HCT116 (cell line): ENCODE results near the gene HEXB. TPM values are rescaled to one million over a fixed set of nuclear protein-coding genes. Genes with fewer than 3 reads are reported as not detected.

Source experiments
- ATAC-seq: fragments of 200-7000 bp; cut with Tn5 transposase; 2 replicates; pipeline ENCODE4 v1.9.1; 2020; ENCODE audit warnings: mild to moderate bottlenecking, moderate library complexity
- BruUV-seq: library from RNA; stranded (reverse); fragments of 400-500 nt; replicated peaks from 2 replicates; lab custom pipeline; 2021; lab: Mats Ljungman, UMichigan
- CTCF ChIA-PET: fragments of 300-600 bp; sonication (Branson Sonifier 250); formaldehyde crosslinking; loops from one replicate; lab custom pipeline; 2021; ENCODE audit warnings: antibody characterized with exemption; lab: Charles Lee
- POLR2A ChIA-PET: fragments of 300-600, 350-600 bp; sonication (Branson Sonifier 250); formaldehyde crosslinking; loops from one replicate; lab custom pipeline; 2021; ENCODE audit warnings: antibody characterized with exemption; lab: Charles Lee
- RAD21 ChIA-PET, 2 experiments: fragments of 300-600 bp; sonication (Branson Sonifier 250); formaldehyde crosslinking; loops; one replicate each; lab custom pipeline; 2023; ENCODE audit warnings: low total read pairs in 2 of 2; ENCODE audit not compliant: uncharacterized antibody in 2 of 2, unreplicated experiment in 2 of 2, low non-redundant PET in 1 of 2; lab: Charles Lee
- DNase-seq: peaks from one replicate; pipeline ENCODE4 v3.0.0-alpha.2; 2010; ENCODE audit warnings: low read depth, low spot score
- H2AFZ ChIP-seq: fragments of 200-600 bp; shearing (Covaris generic), sonication (generic); 2 replicates; pipeline ENCODE4 v1.6.1; 2017; ENCODE audit warnings: low read depth, mixed run types, mixed read lengths, antibody characterized with exemption, low read length; ENCODE audit not compliant: poor library complexity, severe bottlenecking
- H3K27ac ChIP-seq: 2 replicates; pipeline ENCODE4 v1.5.1; 2012; ENCODE audit warnings: low read depth, low read length
- H3K27me3 ChIP-seq: fragments of 200-600 bp; sonication (generic); 2 replicates; pipeline ENCODE4 v1.6.1; 2016; ENCODE audit warnings: mixed run types, low read length, mixed read lengths; ENCODE audit not compliant: insufficient read depth
- H3K36me3 ChIP-seq, 2 experiments: fragments of 200-500 bp in 1 of 2; fragments of 200-600 bp in 1 of 2; sonication (Bioruptor generic) in 1 of 2; sonication (generic) in 1 of 2; 2 replicates each; pipeline versions ENCODE4 v1.5.1 to v1.6.1; 2014 to 2016; ENCODE audit warnings: low read length in 2 of 2, inconsistent platforms in 1 of 2, mixed read lengths in 1 of 2, mixed run types in 1 of 2; ENCODE audit not compliant: insufficient read depth in 2 of 2, control insufficient read depth in 1 of 2
- H3K4me1 ChIP-seq, 2 experiments: fragments of 200-600 bp in 1 of 2; sonication (generic) in 1 of 2; 2 replicates each; pipeline versions ENCODE4 v1.5.1 to v1.6.1; 2012 to 2017; ENCODE audit warnings: low read length in 2 of 2, inconsistent platforms in 1 of 2, mild to moderate bottlenecking in 1 of 2, mixed read lengths in 1 of 2, mixed run types in 1 of 2, moderate library complexity in 1 of 2; ENCODE audit not compliant: insufficient read depth in 2 of 2, control insufficient read depth in 1 of 2
- H3K4me2 ChIP-seq: fragments of 200-600 bp; sonication (generic); 2 replicates; pipeline ENCODE4 v1.6.1; 2017; ENCODE audit warnings: mixed run types, low read length, mixed read lengths
- H3K4me3 ChIP-seq, 2 experiments: fragments of 200-600 bp in 1 of 2; sonication (generic) in 1 of 2; replicated peaks in 1 of 2; 2 replicates each; pipeline ENCODE4 v1.5.1; 2011 to 2016; ENCODE audit warnings: low read length in 2 of 2, control low read depth in 1 of 2, low read depth in 1 of 2, mild to moderate bottlenecking in 1 of 2, mixed read lengths in 1 of 2, mixed run types in 1 of 2
- H3K79me2 ChIP-seq: fragments of 200-600 bp; sonication (generic); 2 replicates; pipeline ENCODE4 v1.6.1; 2017; ENCODE audit warnings: mild to moderate bottlenecking, mixed run types, low read length, moderate library complexity, mixed read lengths; ENCODE audit not compliant: insufficient read depth
- H3K9ac ChIP-seq: fragments of 200-600 bp; sonication (generic); 2 replicates; pipeline ENCODE4 v1.6.1; 2016; ENCODE audit warnings: low read length, mixed read lengths
- H3K9me2 ChIP-seq: fragments of 200-600 bp; sonication (generic), shearing (Covaris generic); 2 replicates; pipeline ENCODE4 v1.6.1; 2017; ENCODE audit warnings: mixed run types, mild to moderate bottlenecking, moderate library complexity; ENCODE audit not compliant: insufficient read depth
- H3K9me3 ChIP-seq, 2 experiments: fragments of 200-500 bp in 1 of 2; fragments of 200-600 bp in 1 of 2; sonication (Bioruptor generic) in 1 of 2; sonication (generic) in 1 of 2; 2 replicates each; pipeline ENCODE4 v1.6.1; 2014 to 2017; ENCODE audit warnings: low read length in 2 of 2, mixed read lengths in 2 of 2, inconsistent platforms in 1 of 2, low read depth in 1 of 2, mild to moderate bottlenecking in 1 of 2, mixed run types in 1 of 2, moderate library complexity in 1 of 2; ENCODE audit not compliant: control insufficient read depth in 1 of 2, insufficient read depth in 1 of 2
- H4K20me1 ChIP-seq: fragments of 200-600 bp; sonication (generic), shearing (Covaris generic); 2 replicates; pipeline ENCODE4 v1.6.1; 2017; ENCODE audit warnings: mixed run types, mild to moderate bottlenecking, moderate library complexity; ENCODE audit not compliant: insufficient read depth
- CBX3 ChIP-seq: IDR thresholded peaks from 2 replicates; pipeline ENCODE4 v1.6.1; 2012; ENCODE audit warnings: low read depth
- CEBPB ChIP-seq: IDR thresholded peaks from 2 replicates; pipeline ENCODE4 v1.6.1; 2012; ENCODE audit warnings: low read depth
- ELF1 ChIP-seq: IDR thresholded peaks from 2 replicates; pipeline ENCODE4 v1.6.1; 2012; ENCODE audit warnings: low read depth, borderline replicate concordance
- EZH2 ChIP-seq: fragments of 200-600 bp; sonication (generic); IDR thresholded peaks from 2 replicates; pipeline ENCODE4 v1.6.1; 2017; ENCODE audit warnings: antibody characterized with exemption, mixed run types
- EZH2phosphoT487 ChIP-seq: fragments of 200-600 bp; IDR thresholded peaks from 2 replicates; pipeline ENCODE4 v1.6.1; 2018; ENCODE audit warnings: antibody characterized with exemption, borderline replicate concordance
- JUND ChIP-seq: IDR thresholded peaks from 2 replicates; pipeline ENCODE4 v1.6.1; 2012
- POLR2A ChIP-seq: IDR thresholded peaks from 2 replicates; pipeline ENCODE4 v1.7.0; 2011; ENCODE audit warnings: borderline replicate concordance; ENCODE audit not compliant: insufficient read depth, insufficient read length; ENCODE audit errors: extremely low read depth
- SIN3A ChIP-seq: IDR thresholded peaks from 2 replicates; pipeline ENCODE4 v1.6.1; 2012; ENCODE audit warnings: low read depth
- YY1 ChIP-seq: IDR thresholded peaks from 2 replicates; pipeline ENCODE4 v1.6.1; 2011; ENCODE audit warnings: low read length, low read depth, moderate library complexity, mild to moderate bottlenecking; ENCODE audit not compliant: insufficient replicate concordance; ENCODE audit errors: extremely low read depth
- ZNF274 ChIP-seq: fragments of 200-500 bp; sonication (Bioruptor generic); IDR thresholded peaks from 2 replicates; pipeline ENCODE4 v1.6.1; 2014; ENCODE audit warnings: mild to moderate bottlenecking, low read depth, low read length, inconsistent platforms
- intact Hi-C: fragments of 100-400 bp; cut with micrococcal nuclease; formaldehyde crosslinking; loops from 2 replicates; pipeline ENCODE4 v1.10.0; 2022
- total RNA-seq: library from RNA; stranded (reverse); gene quantifications from one replicate; pipeline ENCODE4 v1.2.1, GENCODE V29; 2021; ENCODE audit not compliant: unreplicated experiment
- TF ChIP-seq, protein P1 (sequence below): IDR thresholded peaks from 2 replicates; pipeline ENCODE4 v1.6.1; 2012; ENCODE audit warnings: low read depth
- TF ChIP-seq, protein P2 (sequence below): IDR thresholded peaks from 2 replicates; pipeline ENCODE4 v1.6.1; 2012
- TF ChIP-seq, protein P3 (sequence below), 3 experiments: fragments of 200-600 bp in 1 of 3; sonication (generic) in 1 of 3; IDR thresholded peaks in 2 of 3; conservative IDR thresholded peaks in 1 of 3; 2 replicates each; pipeline ENCODE4 v1.5.1; 2012 to 2017; ENCODE audit warnings: low read depth in 2 of 3, low read length in 2 of 3, antibody characterized with exemption in 1 of 3, borderline replicate concordance in 1 of 3, control low read depth in 1 of 3, mild to moderate bottlenecking in 1 of 3, mixed read lengths in 1 of 3, mixed run types in 1 of 3, moderate library complexity in 1 of 3; ENCODE audit not compliant: insufficient read depth in 1 of 3
- TF ChIP-seq, protein P4 (sequence below): IDR thresholded peaks from 2 replicates; pipeline ENCODE4 v1.6.1; 2011; ENCODE audit warnings: mild to moderate bottlenecking, low read length, moderate library complexity; ENCODE audit not compliant: insufficient replicate concordance; ENCODE audit errors: extremely low read depth
- TF ChIP-seq, protein P5 (sequence below): IDR thresholded peaks from 2 replicates; pipeline ENCODE4 v1.6.1; 2012

HEXB gene
- total RNA-seq, 1 experiment from 2014 or later: 123 TPM

DNA sequence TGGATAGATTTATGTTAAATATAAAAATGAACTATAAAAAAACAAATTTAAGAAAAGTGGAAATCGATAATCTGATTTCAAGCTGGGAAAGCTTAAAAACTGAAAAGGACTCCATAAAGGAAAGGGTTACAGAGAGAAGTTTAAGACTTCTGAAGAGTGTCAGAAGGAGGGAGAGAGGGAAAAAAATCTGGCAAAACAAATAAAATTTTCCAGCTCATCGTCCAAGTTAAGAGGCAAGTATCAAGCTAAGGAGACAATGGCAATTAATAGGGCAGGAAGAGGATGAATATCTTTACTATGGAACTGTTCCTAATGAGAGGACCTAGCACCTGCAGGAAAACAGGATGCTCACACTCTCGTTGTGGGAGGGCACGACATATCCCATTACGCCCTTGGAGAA, 20.5 kb upstream of the HEXB start:
- RAD21 ChIA-PET: no interaction called here
- Histone ChIP-seq H3K4me1 (peaks cover 0 to 1% of the 10 kb centered on the region in 2 experiments; a peak in 1 of 4 replicates), H3K9me3 (no peaks in the 10 kb centered on the region)
- no peak for TF ChIP-seq ZNF274
- TF ChIP-seq EZH2phosphoT487: no peak
- no peak for TF ChIP-seq ELF1
- TF ChIP-seq, protein P1, sequence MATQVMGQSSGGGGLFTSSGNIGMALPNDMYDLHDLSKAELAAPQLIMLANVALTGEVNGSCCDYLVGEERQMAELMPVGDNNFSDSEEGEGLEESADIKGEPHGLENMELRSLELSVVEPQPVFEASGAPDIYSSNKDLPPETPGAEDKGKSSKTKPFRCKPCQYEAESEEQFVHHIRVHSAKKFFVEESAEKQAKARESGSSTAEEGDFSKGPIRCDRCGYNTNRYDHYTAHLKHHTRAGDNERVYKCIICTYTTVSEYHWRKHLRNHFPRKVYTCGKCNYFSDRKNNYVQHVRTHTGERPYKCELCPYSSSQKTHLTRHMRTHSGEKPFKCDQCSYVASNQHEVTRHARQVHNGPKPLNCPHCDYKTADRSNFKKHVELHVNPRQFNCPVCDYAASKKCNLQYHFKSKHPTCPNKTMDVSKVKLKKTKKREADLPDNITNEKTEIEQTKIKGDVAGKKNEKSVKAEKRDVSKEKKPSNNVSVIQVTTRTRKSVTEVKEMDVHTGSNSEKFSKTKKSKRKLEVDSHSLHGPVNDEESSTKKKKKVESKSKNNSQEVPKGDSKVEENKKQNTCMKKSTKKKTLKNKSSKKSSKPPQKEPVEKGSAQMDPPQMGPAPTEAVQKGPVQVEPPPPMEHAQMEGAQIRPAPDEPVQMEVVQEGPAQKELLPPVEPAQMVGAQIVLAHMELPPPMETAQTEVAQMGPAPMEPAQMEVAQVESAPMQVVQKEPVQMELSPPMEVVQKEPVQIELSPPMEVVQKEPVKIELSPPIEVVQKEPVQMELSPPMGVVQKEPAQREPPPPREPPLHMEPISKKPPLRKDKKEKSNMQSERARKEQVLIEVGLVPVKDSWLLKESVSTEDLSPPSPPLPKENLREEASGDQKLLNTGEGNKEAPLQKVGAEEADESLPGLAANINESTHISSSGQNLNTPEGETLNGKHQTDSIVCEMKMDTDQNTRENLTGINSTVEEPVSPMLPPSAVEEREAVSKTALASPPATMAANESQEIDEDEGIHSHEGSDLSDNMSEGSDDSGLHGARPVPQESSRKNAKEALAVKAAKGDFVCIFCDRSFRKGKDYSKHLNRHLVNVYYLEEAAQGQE: no peak
- no peak for TF ChIP-seq CEBPB
- TF ChIP-seq, protein P2, sequence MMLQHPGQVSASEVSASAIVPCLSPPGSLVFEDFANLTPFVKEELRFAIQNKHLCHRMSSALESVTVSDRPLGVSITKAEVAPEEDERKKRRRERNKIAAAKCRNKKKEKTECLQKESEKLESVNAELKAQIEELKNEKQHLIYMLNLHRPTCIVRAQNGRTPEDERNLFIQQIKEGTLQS: no peak
- no peak for TF ChIP-seq SIN3A
- no peak for TF ChIP-seq YY1
- TF ChIP-seq CBX3: no peak
- TF ChIP-seq, protein P3, sequence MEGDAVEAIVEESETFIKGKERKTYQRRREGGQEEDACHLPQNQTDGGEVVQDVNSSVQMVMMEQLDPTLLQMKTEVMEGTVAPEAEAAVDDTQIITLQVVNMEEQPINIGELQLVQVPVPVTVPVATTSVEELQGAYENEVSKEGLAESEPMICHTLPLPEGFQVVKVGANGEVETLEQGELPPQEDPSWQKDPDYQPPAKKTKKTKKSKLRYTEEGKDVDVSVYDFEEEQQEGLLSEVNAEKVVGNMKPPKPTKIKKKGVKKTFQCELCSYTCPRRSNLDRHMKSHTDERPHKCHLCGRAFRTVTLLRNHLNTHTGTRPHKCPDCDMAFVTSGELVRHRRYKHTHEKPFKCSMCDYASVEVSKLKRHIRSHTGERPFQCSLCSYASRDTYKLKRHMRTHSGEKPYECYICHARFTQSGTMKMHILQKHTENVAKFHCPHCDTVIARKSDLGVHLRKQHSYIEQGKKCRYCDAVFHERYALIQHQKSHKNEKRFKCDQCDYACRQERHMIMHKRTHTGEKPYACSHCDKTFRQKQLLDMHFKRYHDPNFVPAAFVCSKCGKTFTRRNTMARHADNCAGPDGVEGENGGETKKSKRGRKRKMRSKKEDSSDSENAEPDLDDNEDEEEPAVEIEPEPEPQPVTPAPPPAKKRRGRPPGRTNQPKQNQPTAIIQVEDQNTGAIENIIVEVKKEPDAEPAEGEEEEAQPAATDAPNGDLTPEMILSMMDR (IDR thresholded peaks at IDR 0.05 in 2 of 3, conservative IDR thresholded peaks at IDR 0.05 in 1 of 3; ENCODE audit: borderline replicate concordance in 1 of 3, insufficient read depth in 1 of 3, low read depth in 2 of 3, low read length in 2 of 3): no peak
- no peak for TF ChIP-seq EZH2
- TF ChIP-seq POLR2A: no peak
- TF ChIP-seq, protein P4, sequence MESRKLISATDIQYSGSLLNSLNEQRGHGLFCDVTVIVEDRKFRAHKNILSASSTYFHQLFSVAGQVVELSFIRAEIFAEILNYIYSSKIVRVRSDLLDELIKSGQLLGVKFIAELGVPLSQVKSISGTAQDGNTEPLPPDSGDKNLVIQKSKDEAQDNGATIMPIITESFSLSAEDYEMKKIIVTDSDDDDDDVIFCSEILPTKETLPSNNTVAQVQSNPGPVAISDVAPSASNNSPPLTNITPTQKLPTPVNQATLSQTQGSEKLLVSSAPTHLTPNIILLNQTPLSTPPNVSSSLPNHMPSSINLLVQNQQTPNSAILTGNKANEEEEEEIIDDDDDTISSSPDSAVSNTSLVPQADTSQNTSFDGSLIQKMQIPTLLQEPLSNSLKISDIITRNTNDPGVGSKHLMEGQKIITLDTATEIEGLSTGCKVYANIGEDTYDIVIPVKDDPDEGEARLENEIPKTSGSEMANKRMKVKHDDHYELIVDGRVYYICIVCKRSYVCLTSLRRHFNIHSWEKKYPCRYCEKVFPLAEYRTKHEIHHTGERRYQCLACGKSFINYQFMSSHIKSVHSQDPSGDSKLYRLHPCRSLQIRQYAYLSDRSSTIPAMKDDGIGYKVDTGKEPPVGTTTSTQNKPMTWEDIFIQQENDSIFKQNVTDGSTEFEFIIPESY: no peak
- TF ChIP-seq, protein P5, sequence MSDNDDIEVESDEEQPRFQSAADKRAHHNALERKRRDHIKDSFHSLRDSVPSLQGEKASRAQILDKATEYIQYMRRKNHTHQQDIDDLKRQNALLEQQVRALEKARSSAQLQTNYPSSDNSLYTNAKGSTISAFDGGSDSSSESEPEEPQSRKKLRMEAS: no peak
- no peak for TF ChIP-seq JUND
- TF ChIP-seq, all 23 proteins: peak for 0
- Histone ChIP-seq H2AFZ (no peak overlapping the region), H3K79me2 (no peaks in the 10 kb centered on the region), H3K36me3 (no peaks in the 10 kb centered on the region), H3K9ac (no peak overlapping the region), H3K4me2 (no peak overlapping the region), H4K20me1 (no peaks in the 10 kb centered on the region), H3K27ac (no peak overlapping the region), H3K9me2 (no peaks in the 10 kb centered on the region), H3K27me3 (no peaks in the 10 kb centered on the region), H3K4me3 (no peak overlapping the region)
- CTCF ChIA-PET: no interaction called here
- no peak for DNase-seq
- POLR2A ChIA-PET: interaction anchor here (0.6 kb wide), 1 partner anchor 46 kb away, joined by 3 read pairs; no protein-coding TSS in a partner anchor
- no peak for ATAC-seq
- no TSS peak for BruUV-seq
- intact Hi-C loops: no loop called here
